Thoracic aorta (tissue), 2 donors: Measurements from ENCODE around the gene ARHGEF5. TPM values are rescaled to one million over a fixed set of nuclear protein-coding genes. Genes with fewer than 3 reads are reported as not detected.

Experiments
- ATAC-seq: fragments of 150-250 bp; one replicate; pipeline ENCODE4 v1.8.0; 2017; ENCODE audit warnings: low read depth; ENCODE audit not compliant: insufficient number of reproducible peaks, low FRiP score
- DNase-seq: peaks from one replicate; pipeline ENCODE4 v3.0.0-alpha.2; 2020; ENCODE audit warnings: low spot score
- H3K27ac ChIP-seq, 2 donors: fragments of 200-600 bp; sonication (generic); 1 replicate in 1 of 2; 2 replicates in 1 of 2; pipeline ENCODE4 v1.5.1; 2016; ENCODE audit warnings: mild to moderate bottlenecking in 2 of 2, moderate library complexity in 2 of 2
- H3K27me3 ChIP-seq: fragments of 200-600 bp; sonication (generic); replicated peaks from 2 replicates; pipeline ENCODE4 v1.6.0; 2016; ENCODE audit warnings: mild to moderate bottlenecking; ENCODE audit not compliant: insufficient read depth
- H3K36me3 ChIP-seq: fragments of 200-600 bp; sonication (generic); one replicate; pipeline ENCODE4 v1.5.1; 2016
- H3K4me1 ChIP-seq, 2 donors: fragments of 200-600 bp; sonication (generic); 1 replicate in 1 of 2; 2 replicates in 1 of 2; pipeline versions ENCODE4 v1.5.1 to v1.6.0; 2016; ENCODE audit warnings: low read depth in 2 of 2, mild to moderate bottlenecking in 1 of 2; ENCODE audit not compliant: control insufficient read depth in 1 of 2
- H3K4me3 ChIP-seq: fragments of 200-600 bp; sonication (generic); 2 replicates; pipeline ENCODE4 v1.5.1; 2016; ENCODE audit warnings: mild to moderate bottlenecking
- H3K9me3 ChIP-seq: fragments of 200-600 bp; sonication (generic); 2 replicates; pipeline ENCODE4 v1.5.1; 2016
- total RNA-seq, 2 donors: library from RNA; depleted of rRNA; stranded (reverse); fragments of >200 nt; gene quantifications; one replicate each; pipeline versions ENCODE4 v1.1.0 to v1.2.3, GENCODE V29; 2016
- TF ChIP-seq, protein P1 (sequence below): fragments of 200-600 bp; sonication (generic); IDR thresholded peaks from one replicate; pipeline ENCODE4 v1.5.1; 2019; ENCODE audit warnings: antibody characterized with exemption

The ARHGEF5 gene
- total RNA-seq, 2 donors from 2014 or later = 6.8 to 10.4 TPM

DNA sequence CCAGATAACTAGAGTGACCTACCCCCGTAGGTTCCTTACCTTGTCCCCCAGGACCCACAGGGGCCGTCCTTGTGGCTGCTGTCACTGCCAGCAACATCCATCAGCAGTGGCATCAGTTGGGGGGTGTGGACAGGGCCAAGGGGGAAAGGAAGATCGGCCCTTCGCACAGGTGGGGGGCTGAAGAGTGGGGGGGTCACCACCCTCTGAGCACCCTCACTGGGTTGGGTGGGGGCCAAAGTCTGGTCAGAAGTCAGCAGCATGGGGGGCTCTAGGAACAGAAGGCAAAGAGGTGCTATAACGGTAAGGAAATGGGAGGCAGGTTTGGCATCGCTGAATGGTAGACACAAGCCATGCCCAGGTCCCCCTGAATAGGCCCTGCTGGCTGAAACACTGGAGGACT, 43.7 kb downstream of the ARHGEF5 start:
- no peak for DNase-seq
- no peak overlapping the region for H3K4me3 ChIP-seq
- no peaks in the 10 kb centered on the region for H3K27me3 ChIP-seq
- no peaks in the 10 kb centered on the region for H3K4me1 ChIP-seq
- no peaks in the 10 kb centered on the region for H3K36me3 ChIP-seq
- H3K27ac ChIP-seq = no peak overlapping the region
- ATAC-seq = no peak
- TF ChIP-seq, protein P1, sequence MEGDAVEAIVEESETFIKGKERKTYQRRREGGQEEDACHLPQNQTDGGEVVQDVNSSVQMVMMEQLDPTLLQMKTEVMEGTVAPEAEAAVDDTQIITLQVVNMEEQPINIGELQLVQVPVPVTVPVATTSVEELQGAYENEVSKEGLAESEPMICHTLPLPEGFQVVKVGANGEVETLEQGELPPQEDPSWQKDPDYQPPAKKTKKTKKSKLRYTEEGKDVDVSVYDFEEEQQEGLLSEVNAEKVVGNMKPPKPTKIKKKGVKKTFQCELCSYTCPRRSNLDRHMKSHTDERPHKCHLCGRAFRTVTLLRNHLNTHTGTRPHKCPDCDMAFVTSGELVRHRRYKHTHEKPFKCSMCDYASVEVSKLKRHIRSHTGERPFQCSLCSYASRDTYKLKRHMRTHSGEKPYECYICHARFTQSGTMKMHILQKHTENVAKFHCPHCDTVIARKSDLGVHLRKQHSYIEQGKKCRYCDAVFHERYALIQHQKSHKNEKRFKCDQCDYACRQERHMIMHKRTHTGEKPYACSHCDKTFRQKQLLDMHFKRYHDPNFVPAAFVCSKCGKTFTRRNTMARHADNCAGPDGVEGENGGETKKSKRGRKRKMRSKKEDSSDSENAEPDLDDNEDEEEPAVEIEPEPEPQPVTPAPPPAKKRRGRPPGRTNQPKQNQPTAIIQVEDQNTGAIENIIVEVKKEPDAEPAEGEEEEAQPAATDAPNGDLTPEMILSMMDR = no peak
- H3K9me3 ChIP-seq = no peaks in the 10 kb centered on the region

DNA sequence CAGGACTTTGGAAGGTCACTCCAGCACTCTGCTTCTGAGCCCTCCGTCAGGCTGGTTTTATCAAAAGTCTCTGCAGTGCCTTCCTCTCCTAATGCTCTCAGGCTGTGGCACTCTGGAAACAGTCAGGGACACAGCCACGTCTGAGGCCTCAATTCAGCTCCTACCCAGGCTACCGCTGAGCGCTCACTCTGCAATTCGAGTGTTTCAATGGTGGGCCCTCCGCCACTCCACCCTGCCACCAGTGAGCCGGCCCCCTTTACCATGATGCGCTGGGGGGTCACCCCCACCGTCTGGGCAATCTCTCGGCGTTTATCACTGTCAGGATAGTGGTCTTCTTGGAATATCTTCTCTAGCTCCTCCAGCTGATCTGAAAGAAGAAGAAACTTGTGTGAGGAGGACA, 44.7 kb downstream of the ARHGEF5 start:
- Histone ChIP-seq H3K9me3 (no peaks in the 10 kb centered on the region), H3K27me3 (no peaks in the 10 kb centered on the region), H3K4me3 (no peak overlapping the region), H3K27ac (no peak overlapping the region), H3K36me3 (no peaks in the 10 kb centered on the region), H3K4me1 (no peaks in the 10 kb centered on the region)
- TF ChIP-seq, protein P1 = no peak
- DNase-seq = no peak
- ATAC-seq = no peak

DNA sequence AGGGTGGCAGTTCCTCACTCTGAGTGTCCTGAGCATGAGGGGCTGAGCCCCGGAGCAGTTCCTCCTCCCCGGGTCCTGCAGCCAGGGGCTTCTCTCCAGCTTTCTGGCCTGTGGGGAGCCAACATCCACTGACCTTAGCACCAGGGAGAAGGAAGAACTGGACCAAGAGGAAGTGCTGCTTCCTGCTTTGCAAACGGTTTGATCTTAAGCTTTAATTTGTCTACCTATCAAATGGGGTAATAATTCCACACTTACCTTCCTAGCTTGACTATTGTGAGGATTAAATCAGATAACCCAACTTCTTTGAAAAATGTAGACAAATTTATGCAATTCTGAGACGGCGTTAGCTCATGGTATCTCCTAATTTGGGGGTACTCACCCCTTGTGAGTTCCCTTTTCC, 46.3 kb downstream of the ARHGEF5 start:
- TF ChIP-seq, protein P1 = no peak
- Histone ChIP-seq H3K4me1 (no peaks in the 10 kb centered on the region), H3K27me3 (no peaks in the 10 kb centered on the region), H3K4me3 (no peak overlapping the region), H3K9me3 (no peaks in the 10 kb centered on the region), H3K36me3 (no peaks in the 10 kb centered on the region), H3K27ac (no peak overlapping the region)
- no peak for ATAC-seq
- no peak for DNase-seq

DNA sequence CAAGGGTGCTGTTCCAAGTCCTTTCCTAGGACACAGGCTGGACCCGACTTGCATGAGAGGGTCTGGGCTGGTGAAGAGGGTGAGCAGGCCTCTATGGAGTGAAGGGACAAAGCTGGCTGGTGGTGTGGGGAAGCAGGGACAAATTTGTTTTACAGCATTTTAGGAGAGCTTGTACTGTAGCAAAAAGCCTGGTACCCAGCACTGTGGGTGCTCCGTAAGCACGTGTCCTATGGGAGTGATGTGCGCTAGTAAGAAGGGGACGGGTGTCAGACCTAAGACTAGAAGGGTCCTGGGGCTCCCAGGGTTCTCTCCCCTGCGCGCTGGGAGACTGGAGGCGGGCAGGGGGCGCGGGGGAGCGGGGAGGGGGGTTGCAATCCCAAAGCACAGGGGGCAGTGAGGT, 47.9 kb downstream of the ARHGEF5 start:
- DNase-seq = no peak
- no peaks in the 10 kb centered on the region for H3K4me1 ChIP-seq
- no peak overlapping the region for H3K27ac ChIP-seq
- no peaks in the 10 kb centered on the region for H3K9me3 ChIP-seq
- H3K36me3 ChIP-seq = no peaks in the 10 kb centered on the region
- H3K4me3 ChIP-seq = no peak overlapping the region
- no peaks in the 10 kb centered on the region for H3K27me3 ChIP-seq
- TF ChIP-seq, protein P1 = no peak
- no peak for ATAC-seq

DNA sequence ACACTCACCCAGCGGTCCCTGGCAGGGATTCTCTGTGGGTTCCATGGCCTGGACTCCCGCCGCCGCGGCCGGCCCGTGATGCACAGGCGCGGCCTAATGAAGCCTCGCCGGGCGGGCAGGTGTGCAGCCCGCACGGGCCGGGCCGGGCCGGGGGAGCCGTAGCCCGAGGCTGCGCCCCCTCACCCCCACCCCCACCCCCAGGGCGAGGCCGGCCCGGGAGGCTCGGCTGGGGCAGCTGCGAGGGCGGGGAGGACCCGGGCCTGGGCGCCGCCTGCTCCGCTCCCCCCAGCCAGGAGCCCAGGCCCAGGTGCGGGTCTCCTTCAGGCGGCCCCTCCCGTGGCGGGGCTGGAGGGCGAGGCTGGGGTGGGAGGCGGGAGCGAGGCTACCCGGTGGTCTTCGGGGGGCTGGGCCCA, 48.5 kb downstream of the ARHGEF5 start, which contains the start of gene NOBOX:
Gene NOBOX (minus strand): TSS at position 45 of the 413 bp plus-strand sequence.
- H3K27ac ChIP-seq = no peak within 1 kb of the TSS
- no peaks in the 10 kb centered on the region for H3K4me1 ChIP-seq
- no peaks in the 10 kb centered on the region for H3K9me3 ChIP-seq
- ATAC-seq (no peak), DNase-seq (no peak)
- H3K36me3 ChIP-seq = no peaks in the 10 kb centered on the region
- H3K27me3 ChIP-seq = no peaks in the 10 kb centered on the region
- TF ChIP-seq, protein P1 = no peak
- no peak within 1 kb of the TSS for H3K4me3 ChIP-seq
